Measurements from ENCODE around the gene LY6G6C.

LY6G6C gene, protein sequence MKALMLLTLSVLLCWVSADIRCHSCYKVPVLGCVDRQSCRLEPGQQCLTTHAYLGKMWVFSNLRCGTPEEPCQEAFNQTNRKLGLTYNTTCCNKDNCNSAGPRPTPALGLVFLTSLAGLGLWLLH

GRCh38 chr6:31721351-31722020, at the start of gene LY6G6C:
LY6G6C (minus strand) TSS chr6:31721746; CDS start chr6:31721679, 67 bp downstream.
- DNase-seq (ENCODE audit: low read depth) = no peak

DNA sequence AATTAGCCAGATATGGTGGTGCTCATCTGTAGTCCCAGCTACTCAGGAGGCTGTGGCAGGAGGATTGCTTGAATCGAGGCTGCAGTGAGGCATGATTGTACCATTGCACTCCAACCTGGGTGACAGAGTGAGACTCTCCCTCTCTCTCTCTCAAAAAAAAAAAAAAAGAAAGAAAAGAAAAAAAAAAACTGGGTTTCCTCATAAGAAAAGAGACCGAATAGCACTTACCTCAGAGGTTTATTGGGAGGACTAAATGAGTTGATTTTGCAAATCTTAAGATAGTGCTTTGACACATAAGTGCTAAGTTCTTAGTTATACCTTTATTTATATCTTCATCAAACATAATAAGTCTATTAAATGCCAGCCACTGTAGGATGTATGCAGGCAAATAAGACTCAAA, 49.3 kb upstream of the LY6G6C start:
- DNase-seq (ENCODE audit: low read depth) = no peak

DNA sequence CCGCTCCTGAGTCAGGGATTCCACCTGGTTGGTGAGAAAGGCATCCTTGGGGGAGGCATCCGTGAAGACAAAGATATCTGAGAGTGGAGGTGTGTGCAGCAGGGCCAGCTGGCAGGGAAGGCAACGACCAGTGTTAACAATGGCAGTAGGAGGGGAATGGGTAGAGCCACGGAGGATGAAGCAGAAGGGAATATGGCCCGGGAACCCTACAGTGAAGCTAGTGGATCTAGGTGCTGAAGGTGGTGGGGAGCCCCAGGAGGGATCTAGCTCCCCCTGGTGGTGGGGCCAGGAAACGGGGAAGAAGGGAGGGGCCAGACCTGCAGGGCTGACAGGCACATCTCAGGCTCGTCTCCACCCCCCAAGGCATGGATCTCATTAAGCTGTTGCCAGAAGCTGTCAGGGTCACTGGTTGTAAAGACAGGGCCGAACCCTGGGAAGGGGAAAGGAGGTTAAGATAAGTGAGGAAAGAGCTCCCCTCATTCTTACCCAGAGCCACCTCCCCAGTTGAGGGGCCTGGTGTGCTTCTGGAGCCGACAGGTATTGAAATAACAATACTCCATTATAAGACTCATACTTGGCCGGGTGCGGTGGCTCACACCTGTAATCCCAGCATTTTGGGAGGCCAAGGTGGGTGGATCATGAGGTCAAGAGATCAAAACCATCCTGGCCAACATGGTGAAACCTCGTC, 48.3 kb upstream of the LY6G6C start:
- peak; percentile 69 for DNase-seq (ENCODE audit: low read depth)

DNA sequence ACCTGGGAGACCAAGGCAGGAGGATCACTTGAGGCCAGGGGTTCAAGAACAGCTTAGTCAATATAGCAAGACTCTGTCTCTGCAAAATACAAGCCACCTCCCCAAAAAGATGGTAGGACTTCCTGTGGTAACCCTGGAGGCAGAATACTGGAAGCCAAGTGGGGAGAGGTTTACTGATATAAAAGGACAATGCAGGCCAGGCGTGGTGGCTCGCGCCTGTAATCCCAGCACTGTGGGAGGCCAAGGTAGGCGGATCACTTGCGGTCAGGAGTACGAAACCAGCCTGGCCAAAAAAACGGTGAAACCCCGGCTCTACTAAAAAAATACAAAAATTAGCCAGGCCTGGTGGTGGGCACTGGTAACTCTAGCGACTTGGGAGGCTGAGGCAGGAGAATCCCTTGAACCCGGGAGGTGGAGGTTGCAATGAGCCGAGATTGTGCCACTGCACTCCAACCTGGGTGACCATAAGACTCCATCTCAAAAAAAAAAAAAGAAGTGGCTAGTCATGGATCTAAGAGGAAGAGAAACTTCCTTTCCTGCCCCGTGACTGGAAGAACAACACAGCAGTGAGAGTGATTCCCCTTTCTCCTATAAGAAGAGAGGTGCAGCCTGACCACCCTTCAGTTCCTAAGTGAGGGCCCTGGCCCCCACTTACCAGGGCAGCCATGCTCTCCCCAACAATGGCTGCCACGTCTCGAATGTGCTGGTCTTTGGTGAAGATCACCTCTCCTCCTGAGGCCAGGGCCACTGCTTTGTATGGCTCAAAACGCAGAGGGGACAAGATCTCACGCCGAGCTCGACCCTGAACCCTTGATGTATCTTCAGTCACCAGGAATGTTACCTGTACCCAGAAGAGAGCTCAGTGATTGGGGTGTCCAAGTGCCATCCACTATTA, 47.1 kb upstream of the LY6G6C start:
- DNase-seq (ENCODE audit: low read depth) = no peak

DNA sequence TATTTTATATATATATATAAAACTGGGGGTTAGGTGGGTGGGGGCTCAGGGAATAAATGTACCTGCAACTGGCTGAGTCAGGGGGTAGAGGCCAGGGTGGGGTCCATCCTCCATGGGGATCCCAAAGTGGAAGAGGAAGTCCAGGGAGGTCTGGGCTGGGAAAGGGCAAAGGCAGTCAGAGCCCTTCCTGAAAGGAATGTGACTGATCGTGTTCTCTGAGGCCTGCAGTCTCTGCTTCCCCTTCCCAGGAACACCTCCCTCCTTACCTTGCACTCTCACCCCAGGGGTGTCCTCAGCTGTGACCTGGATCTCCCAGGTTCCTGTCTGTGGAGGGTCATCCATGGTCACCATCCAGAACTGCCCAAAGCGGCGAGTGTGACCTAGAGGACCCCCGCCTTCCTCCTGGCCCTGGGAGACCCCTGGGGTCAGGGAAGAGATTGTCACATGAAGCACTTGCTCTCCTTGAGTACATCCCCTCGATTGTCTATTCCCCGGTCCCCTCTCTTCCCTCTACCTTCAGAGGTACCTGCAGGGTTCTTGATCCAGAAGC, 45.6 kb upstream of the LY6G6C start:
- no peak for DNase-seq (ENCODE audit: low read depth)

DNA sequence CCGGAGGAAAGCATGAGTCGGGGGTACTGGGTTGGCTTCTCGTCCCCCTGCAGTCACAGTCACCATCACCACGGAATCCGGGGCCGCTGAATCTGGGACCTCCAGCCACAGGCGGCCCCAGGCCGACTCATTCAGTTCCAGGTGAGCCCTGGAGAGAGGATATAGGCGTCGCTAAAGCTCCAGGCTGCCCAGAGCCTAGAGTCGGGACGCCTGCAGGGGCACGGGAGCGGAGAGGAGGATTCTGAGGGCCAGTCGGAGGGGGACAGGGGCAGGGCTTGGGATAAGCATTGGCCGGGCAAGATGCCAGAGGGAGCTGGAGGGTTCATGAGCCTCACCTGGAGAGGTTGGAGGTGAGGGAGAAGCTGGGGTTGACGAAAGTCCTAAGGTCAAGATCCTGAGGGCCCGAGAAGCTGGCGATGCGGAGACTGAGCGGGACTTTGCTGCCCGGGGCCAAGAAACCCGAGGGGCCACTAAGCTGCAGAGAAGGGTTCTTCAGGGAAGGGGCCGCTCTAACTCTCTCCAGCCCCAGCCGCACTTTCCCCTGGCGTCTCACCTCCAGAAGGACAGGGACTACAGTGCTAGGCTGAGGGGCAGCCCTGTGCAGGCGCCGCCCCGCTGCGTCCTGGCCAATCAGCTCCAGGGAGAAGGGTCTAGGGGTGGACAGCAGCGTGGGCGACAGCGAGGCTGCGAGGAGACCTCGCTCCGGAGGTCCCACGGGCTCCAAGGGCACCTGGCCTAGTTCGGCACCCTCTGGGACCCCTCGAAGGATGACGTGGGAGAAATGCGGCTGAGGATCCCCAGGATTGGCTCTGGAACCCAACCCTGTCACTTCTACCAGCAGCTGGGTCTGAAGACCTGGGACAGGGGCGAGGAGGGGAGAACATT, 44.6 kb upstream of the LY6G6C start:
- DNase-seq (ENCODE audit: low read depth) = no peak

DNA sequence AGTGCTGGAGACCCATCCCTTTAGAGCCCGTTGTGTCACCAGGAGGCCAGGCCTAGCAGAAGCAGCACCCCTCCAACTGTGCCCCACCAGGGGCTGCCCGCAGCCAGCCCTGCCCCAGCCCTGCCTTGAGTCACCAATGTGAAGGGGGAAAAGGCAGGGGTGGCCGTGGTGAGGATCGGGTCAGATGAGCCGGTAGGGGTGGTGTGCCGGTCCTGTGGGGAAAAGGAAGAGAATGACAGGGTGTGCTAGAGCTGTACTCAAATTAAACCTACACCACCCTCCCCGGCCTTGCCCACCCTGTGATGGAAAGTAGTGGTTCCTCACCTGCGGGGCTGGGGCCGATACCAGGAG, 44.0 kb upstream of the LY6G6C start:
- no peak for DNase-seq (ENCODE audit: low read depth)

GRCh38 chr6:31764198-31764597, 42.7 kb upstream of the LY6G6C start:
- DNase-seq (ENCODE audit: low read depth) = no peak

DNA sequence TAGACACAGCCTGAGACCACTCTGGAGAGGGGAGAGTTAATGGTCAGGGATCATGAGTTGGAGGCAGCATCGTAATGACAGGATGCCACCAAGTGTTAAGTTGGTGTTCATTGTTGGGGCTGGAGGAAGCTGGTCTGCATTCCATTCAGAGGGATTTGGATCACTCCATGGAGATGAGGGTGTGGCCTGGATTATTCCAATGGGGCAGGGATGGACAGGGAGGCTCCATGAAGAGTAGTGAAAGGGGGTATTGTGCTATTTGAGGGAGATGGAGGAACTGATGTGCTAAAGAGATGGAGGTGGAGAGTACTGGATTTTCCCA, 42.0 kb upstream of the LY6G6C start:
- DNase-seq (ENCODE audit: low read depth) = no peak

DNA sequence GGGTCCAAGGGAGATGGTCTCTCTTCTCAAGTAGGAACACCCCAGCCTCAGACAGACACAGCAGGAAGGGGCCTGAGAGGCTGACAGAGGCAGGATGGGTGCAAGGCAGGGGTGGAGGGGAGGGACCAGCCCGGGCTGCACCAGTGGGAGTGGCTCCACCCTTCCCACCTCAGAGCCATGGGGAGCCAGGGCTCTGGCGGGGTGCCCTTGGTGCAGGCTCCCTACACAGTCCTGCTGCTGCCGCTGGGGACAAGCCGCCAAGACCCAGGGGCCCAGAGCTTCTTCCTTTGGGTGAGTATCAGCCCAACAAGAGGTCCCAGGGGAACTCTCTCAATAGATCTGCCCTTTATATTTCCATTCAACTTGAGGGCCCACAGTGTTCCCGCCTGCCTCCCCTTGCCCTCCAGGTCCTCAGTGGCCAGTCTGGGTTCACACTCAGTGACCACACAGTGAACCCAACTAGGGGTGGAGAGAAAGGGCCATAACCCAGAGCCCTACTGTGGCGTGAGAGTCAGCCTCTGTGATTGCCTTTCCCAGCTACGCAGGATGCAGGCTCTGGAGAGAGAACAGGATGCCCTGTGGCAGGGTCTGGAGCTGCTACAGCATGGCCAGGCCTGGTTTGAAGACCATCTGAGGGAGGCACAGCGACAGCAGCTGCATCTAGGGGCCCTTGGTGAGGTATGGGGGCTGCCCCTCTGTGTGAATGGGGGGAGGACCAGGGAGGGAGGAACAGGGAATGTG, 41.5 kb upstream of the LY6G6C start:
- no peak for DNase-seq (ENCODE audit: low read depth)

GRCh38 chr6:31762356-31762755, 40.8 kb upstream of the LY6G6C start, which contains the start of gene SAPCD1:
SAPCD1 (plus strand) TSS chr6:31762656; CDS start chr6:31763055, 399 bp downstream.
- DNase-seq (ENCODE audit: low read depth) = no peak

DNA sequence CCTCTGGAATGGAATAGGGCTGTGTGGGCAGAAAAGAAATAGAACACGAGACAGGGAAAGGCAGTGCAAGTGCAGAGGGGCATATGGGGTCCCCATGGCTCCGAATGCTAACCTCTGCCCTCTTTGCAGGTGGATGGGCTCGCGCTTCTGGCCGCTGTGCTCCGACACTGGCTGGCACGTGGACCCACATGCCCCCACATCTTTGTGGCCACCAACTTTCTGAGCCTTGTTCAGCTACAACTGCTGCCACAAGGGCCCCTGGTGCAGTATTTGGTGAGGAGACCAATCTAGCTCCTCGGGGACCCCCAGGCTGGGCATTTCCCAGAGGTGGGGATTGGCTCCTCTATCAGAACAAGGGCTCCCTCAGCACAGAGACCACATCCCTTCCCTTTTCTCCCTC, 39.8 kb upstream of the LY6G6C start:
- no peak for DNase-seq (ENCODE audit: low read depth)

DNA sequence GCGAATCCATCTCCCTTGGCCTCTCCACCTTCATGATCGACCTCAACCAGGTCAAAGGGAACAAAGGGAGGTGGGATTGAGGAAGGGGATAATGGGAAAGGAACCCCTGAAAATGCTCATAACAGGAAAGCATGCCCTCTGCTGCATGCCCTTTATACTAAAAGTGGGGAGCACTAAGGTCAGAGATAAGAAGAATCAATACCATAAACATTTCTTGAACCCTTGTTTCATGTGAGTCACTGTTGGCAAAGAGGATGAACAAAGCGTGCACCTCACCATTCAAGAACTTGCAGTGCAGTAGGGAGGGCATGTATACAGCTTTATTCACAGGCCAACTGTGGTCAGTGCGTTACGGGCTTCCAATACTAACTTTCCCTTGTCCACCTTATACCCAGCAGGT, 39.2 kb upstream of the LY6G6C start:
- no peak for DNase-seq (ENCODE audit: low read depth)

GRCh38 chr6:31758281-31758680, 36.7 kb upstream of the LY6G6C start:
- DNase-seq (ENCODE audit: low read depth) = no peak

DNA sequence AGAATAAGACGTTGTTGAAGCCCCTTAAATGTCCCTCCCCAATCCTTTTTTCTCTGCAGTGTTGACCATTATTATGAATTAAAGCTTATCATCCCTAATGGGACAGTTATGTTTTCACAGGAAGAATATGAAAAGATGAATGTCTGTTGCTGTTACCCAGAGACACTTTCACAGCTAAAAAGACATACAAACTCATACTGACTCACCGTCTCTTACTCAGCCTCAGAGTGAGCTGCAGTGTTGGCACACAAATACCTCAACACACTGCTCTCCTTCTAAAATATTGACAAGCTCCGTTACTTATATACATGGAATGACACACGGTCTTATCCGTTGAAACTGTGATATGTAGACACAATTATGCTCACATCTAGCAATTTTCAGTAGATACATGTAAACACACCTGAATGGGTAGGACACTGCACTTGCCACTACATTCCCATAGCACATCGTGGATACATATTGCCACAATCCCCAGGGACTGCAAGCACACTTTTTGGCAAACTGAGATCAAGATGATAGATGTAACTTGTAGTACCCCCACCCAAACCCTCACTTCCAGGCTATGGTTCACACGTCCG, 31.3 kb upstream of the LY6G6C start:
- DNase-seq (ENCODE audit: low read depth) = no peak

DNA sequence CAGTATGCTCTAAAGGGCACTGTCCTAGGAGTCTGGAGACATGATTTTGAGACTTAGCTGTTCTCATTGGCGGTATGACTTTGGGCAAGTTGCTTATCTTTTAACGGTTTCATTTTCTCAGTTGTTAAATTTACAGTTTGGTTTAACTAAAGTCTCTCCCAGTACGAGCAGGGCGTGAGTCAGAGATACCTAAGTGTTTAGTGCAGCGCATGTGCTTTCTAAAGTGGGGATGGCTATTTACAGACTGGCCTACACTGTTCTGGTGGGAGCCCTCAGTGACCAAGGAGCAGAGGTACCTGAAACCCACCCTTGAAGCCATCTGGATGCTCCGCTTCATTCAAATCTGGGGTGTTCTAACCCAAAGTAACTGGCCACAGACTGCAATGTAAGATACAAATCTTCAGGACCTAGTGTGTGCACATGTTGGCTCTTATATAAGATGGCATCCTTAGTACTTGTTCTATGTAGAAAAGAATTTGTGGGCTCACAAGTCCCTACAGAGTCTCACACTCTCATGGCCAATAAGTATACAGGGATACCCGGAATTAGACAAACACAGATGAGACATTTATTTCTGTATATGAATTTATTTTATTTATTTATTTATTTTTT, 29.0 kb upstream of the LY6G6C start:
- no peak for DNase-seq (ENCODE audit: low read depth)

DNA sequence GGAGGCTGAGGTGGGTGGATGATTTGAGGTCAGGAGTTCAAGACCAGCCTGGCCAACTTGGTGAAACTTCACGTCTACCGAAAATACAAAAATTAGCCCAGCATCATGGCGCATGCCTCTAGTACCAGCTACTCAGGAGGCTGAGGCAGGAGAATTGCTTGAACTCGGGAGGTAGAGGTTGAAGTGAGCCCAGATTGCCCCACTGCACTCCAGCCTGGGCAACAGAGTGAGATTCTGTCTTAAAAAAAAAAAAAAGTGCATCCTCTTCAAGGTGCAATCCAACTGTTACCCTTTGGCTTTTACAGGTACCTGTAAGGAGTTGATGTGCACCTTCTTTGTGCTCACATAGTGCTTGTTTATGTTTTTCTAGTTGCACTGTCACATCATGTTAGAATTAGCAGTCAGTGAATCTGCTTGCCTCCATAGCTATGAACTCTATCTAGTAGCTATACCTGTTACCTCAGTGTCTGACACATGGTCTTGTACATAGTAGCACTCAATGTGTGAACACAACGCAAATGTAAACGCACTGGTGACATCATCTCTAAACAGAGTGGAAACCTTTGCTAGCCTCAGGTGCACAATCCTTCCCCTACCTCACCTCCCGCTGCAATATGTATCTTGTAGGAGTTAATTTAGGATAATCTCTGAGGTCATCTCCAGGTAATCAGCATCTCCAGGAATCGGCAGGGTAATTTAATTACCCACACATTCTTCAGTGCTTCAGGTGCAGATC, 27.9 kb upstream of the LY6G6C start:
- no peak for DNase-seq (ENCODE audit: low read depth)

DNA sequence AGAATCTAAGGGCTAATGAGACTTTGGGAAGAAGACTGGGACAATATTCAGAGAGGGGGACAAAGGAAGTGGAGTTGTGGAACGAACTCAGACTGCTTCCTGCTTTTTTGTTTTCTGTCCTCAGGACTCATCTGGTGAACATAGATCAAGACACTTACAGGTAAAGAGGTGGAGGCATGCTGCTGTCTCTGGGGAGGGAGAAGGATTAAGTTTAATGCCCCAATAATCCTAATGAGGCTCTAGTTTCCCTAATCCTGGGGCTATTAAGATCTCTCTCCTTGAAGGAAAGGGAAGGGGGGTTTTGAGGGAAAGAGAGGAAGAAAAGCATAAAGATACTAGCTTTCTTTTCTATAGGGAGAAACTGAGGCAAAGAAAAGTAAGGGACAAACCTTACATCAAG, 22.9 kb upstream of the LY6G6C start:
- DNase-seq (ENCODE audit: low read depth) = no peak

DNA sequence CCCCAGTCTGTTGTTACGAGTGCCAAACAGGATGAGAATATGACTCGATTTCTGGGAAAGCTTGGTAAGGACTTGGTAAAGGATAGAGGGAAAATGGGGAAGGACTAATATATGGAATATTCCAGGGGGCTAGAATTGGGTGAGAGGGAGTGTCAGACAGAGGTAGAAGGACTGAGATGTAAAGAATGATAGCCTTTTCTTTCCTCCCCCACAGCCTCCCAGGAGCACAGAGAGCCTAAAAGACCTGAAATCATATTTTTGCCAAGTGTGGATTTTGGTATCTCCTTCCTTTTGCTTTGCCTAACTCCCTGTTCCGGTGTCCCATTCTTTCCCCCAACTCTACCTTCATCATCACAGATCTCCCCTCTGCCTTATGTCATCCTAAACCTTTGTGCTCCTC, 21.3 kb upstream of the LY6G6C start:
- DNase-seq (ENCODE audit: low read depth) = no peak
